GM12875 (cell line): ENCODE measurements around the gene CEACAM19.

ENCODE experiments used
- H3K4me3 ChIP-seq: one replicate; pipeline ENCODE4 v1.5.1; 2011; ENCODE audit warnings: low read depth, low read length, control low read depth
- TF ChIP-seq, protein P1 (sequence below): IDR thresholded peaks from 2 replicates; pipeline ENCODE4 v1.5.1; 2011; ENCODE audit warnings: low read depth, mild to moderate bottlenecking, control low read depth, inconsistent platforms, low read length, moderate library complexity, borderline replicate concordance; ENCODE audit not compliant: insufficient read depth

The CEACAM19 gene

DNA sequence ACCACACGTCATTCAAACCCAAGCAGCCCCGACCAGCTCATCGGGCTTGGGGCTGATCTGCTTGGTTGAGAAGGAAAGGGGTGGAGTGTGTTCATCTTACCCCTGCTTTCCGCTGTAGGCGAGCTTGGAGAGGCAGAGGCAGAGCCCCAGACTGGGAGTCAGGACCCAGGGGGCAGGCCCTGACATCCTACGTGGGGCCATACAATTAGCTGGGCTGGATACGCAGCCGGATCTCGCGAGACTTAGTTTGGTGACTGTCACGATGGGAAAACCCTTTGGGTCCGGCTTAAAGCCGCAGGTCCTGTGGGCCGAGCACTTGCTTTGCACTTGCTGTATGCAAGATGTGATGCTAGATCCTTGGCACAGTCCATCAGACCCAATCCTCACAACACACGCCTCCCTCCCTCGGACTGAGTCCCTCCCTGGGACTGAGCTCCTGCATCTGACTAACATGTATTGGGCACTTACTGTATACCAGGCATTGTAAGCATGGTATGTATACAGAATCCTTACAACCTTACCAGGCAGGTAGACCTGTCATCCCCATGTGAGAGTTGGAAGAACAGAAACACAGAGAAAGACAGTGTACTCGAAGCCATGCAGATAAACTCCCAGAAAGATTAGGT lies 31.4 kb downstream of the CEACAM19 start:
- H3K4me3 ChIP-seq: no peak overlapping the region
- TF ChIP-seq, protein P1, sequence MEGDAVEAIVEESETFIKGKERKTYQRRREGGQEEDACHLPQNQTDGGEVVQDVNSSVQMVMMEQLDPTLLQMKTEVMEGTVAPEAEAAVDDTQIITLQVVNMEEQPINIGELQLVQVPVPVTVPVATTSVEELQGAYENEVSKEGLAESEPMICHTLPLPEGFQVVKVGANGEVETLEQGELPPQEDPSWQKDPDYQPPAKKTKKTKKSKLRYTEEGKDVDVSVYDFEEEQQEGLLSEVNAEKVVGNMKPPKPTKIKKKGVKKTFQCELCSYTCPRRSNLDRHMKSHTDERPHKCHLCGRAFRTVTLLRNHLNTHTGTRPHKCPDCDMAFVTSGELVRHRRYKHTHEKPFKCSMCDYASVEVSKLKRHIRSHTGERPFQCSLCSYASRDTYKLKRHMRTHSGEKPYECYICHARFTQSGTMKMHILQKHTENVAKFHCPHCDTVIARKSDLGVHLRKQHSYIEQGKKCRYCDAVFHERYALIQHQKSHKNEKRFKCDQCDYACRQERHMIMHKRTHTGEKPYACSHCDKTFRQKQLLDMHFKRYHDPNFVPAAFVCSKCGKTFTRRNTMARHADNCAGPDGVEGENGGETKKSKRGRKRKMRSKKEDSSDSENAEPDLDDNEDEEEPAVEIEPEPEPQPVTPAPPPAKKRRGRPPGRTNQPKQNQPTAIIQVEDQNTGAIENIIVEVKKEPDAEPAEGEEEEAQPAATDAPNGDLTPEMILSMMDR: no peak

DNA sequence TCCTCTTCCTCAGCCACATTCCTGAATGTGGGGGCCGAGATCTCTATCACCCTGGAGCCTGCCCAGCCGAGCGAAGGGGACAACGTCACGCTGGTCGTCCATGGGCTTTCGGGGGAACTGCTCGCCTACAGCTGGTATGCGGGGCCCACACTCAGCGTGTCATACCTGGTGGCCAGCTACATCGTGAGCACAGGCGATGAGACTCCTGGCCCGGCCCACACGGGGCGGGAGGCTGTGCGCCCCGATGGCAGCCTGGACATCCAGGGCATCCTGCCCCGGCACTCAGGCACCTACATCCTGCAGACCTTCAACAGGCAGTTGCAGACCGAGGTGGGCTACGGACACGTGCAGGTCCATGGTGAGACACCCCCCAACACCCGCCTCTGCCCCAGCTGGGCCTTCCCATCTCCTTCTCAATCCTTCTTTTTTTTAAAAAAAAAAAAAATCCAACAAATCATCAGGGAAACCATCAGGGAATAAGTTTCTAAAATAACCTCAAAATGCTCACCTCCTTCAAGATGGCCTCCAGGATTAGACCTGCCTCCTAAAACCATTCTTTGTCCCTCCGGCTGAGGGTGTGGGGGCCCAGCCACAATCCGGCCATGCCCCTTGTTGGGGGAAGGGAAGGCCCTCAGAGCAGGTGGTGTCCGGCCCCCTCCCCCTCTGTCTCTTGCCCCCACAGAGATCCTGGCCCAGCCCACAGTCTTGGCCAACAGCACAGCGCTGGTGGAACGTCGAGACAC lies 32.2 kb downstream of the CEACAM19 start:
- TF ChIP-seq, protein P1: no peak
- H3K4me3 ChIP-seq: no peak overlapping the region

DNA sequence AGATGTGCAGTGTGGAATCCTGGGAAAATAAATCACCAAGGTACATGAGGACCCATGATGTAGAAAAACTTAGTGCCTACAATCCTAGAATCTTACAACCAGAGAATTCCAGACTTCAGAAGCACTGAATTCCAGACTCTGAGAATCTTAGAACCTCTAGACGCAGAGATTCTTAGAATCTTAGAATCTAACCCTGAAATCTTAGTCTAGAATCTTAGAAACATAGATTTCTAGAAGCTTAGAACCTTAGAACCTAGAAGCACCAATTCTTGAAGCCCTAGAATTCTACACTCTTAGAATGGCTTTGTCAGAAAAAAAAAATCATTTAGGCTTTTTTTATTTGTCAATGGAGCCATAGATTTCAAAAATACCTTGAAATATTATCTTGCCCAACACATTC lies 33.7 kb downstream of the CEACAM19 start:
- no peak overlapping the region for H3K4me3 ChIP-seq
- TF ChIP-seq, protein P1: no peak

DNA sequence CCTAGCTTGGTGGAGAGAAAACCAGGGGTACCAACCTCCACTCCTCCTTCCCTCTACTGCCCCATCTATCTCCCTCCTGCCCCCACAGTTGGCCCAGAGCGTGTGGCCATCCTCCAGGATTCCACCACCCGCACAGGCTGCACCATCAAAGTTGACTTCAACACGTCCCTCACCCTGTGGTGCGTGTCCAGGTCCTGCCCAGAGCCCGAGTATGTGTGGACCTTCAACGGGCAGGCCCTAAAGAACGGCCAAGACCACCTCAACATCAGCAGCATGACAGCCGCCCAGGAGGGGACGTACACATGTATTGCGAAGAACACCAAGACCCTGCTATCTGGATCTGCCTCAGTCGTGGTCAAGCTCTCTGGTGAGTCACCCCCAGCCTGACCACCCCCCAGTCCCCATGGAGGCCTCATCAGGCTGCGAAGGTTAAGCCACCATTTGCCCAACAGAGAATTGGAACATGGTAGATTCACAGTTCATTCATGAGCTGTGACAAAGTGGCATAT lies 34.3 kb downstream of the CEACAM19 start:
- H3K4me3 ChIP-seq: no peak overlapping the region
- TF ChIP-seq, protein P1: no peak

DNA sequence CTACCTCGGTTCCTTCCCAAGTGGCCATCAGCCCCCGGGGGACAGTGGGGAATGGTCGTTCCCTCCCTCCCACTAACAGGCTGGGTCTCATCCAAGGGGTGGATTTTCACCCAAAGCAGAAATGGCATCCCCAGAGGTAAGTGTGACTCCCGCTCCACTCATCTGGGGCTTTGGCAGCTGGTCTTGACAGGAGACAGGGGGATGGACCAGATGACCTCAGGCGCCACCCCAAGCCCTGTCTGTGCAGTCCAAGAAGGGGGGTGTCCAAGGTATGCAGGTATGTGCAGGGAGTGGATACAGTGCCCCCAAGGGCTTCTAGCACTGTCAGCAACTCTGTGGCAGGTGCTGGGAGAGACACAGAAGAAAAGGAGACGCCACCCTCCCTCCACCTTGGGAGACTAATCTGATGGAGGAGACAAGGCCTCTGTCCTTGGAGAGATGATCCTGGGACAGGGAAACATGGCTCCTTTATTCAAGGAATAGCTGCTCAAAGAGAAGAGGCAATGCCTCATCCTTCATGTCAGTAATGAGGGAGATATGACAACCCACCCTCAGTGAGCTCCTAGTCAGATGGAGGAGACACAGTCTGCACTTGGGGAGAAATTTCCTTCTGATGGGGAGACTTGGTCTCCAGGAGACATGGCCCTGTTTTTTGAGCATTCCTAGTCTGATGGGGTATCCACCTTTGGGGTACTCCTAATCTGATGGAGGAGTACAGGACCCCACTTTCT lies 35.4 kb downstream of the CEACAM19 start:
- TF ChIP-seq, protein P1: no peak
- H3K4me3 ChIP-seq: no peak overlapping the region

DNA sequence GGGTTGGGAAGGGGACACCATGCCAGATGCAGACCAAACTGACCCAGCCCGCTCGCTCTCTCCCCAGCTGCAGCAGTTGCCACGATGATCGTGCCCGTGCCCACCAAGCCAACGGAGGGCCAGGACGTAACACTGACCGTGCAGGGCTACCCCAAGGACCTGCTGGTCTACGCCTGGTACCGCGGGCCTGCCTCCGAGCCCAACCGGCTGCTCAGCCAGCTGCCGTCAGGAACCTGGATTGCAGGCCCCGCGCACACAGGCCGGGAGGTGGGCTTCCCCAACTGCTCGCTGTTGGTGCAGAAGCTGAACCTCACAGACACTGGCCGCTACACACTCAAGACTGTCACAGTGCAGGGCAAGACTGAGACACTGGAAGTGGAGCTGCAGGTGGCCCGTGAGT lies 36.5 kb downstream of the CEACAM19 start:
- H3K4me3 ChIP-seq: no peak overlapping the region
- TF ChIP-seq, protein P1: no peak
